IMR-90 (cell line): ENCODE data around the gene SLC26A1.

Experiments
- BHLHE40 ChIP-seq: fragments of 150-350 bp; IDR thresholded peaks from 2 replicates; pipeline ENCODE4 v1.6.1; 2016; ENCODE audit warnings: mild to moderate bottlenecking, low read depth, low read length
- FOS ChIP-seq: fragments of 150-350 bp; IDR thresholded peaks from 2 replicates; pipeline ENCODE4 v1.6.1; 2016; ENCODE audit warnings: low read depth, low read length
- MXI1 ChIP-seq: IDR thresholded peaks from 2 replicates; pipeline ENCODE4 v1.6.1; 2012; ENCODE audit warnings: low read depth, mild to moderate bottlenecking, low read length, moderate library complexity, borderline replicate concordance
- POLR2A ChIP-seq: IDR thresholded peaks from 2 replicates; pipeline ENCODE4 v1.6.1; 2012; ENCODE audit warnings: mild to moderate bottlenecking, low read depth, low read length
- RAD21 ChIP-seq: IDR thresholded peaks from 2 replicates; pipeline ENCODE4 v1.6.1; 2012; ENCODE audit warnings: low read length, improper control_type of control experiment
- RFX5 ChIP-seq: IDR thresholded peaks from 2 replicates; pipeline ENCODE4 v1.8.0; 2012; ENCODE audit warnings: low read depth, mild to moderate bottlenecking, low read length, moderate library complexity
- TF ChIP-seq, protein P1 (sequence below): conservative IDR thresholded peaks from 2 replicates; pipeline ENCODE4 v1.5.1; 2012; ENCODE audit warnings: mild to moderate bottlenecking, low read depth, low read length, improper control_type of control experiment
- TF ChIP-seq, protein P2 (sequence below): fragments of 150-350 bp; IDR thresholded peaks from 2 replicates; pipeline ENCODE4 v1.6.1; 2017; ENCODE audit warnings: mild to moderate bottlenecking, antibody characterized with exemption, low read length, low read depth

DNA sequence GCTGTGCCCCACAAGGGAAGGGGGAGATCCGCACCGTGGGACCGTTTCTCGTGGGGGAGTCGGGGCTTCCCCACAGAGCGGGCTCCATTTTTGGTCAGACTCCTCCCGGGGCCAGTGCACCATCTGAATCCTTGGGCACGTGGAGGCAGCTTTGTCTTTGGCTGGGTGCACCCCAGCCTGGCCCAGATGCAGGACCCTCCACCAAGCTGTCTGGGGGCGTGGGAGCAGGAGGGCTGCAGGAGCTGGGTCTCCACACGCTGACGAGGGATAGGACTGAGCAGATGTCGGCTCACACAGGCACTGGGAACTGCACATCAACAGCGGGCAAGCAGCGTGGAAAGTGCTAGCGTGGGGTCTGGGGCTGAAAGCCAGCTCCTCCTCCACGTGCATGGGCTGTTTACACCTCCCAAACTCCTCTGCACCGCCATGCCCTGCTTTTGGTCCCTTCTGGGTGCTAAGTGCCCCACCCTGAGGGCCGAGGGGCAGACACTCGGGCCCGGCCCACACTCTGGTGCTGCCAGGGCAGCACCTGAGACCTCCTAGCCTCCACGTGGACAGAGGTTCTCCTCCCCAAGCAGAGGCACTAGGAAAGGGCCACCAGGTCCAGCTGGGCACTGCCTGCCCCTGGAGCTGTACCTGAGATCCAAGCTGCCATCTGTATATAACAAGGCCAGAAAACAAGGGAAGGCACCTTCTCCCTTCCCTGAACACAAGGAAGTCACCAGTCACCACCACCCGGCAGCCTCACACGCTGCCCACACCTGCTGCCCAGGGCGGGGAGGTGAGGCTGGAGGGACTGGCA is 33.7 kb downstream of the SLC26A1 start:
- TF ChIP-seq, protein P1, sequence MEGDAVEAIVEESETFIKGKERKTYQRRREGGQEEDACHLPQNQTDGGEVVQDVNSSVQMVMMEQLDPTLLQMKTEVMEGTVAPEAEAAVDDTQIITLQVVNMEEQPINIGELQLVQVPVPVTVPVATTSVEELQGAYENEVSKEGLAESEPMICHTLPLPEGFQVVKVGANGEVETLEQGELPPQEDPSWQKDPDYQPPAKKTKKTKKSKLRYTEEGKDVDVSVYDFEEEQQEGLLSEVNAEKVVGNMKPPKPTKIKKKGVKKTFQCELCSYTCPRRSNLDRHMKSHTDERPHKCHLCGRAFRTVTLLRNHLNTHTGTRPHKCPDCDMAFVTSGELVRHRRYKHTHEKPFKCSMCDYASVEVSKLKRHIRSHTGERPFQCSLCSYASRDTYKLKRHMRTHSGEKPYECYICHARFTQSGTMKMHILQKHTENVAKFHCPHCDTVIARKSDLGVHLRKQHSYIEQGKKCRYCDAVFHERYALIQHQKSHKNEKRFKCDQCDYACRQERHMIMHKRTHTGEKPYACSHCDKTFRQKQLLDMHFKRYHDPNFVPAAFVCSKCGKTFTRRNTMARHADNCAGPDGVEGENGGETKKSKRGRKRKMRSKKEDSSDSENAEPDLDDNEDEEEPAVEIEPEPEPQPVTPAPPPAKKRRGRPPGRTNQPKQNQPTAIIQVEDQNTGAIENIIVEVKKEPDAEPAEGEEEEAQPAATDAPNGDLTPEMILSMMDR: no peak
- TF ChIP-seq POLR2A (no peak), MXI1 (no peak), RAD21 (no peak), BHLHE40 (no peak), FOS (no peak), RFX5 (no peak)
- TF ChIP-seq, protein P2, sequence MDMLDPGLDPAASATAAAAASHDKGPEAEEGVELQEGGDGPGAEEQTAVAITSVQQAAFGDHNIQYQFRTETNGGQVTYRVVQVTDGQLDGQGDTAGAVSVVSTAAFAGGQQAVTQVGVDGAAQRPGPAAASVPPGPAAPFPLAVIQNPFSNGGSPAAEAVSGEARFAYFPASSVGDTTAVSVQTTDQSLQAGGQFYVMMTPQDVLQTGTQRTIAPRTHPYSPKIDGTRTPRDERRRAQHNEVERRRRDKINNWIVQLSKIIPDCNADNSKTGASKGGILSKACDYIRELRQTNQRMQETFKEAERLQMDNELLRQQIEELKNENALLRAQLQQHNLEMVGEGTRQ: no peak
